Prostate gland (tissue), 2 donors: Measurements from ENCODE around the gene ALKBH2.
"Not testable (repeated sequence)": the region's sequence is repeated elsewhere in the genome, so short reads cannot be mapped to it uniquely, and the experiment has no call there.

Source experiments
- POLR2A ChIP-seq: fragments of 450-650 bp; IDR thresholded peaks from one replicate; pipeline ENCODE4 v1.6.1; 2016; ENCODE audit warnings: antibody characterized with exemption, mild to moderate bottlenecking
- TF ChIP-seq, protein P1 (sequence below), 4 experiments: fragments of 200-600 bp in 2 of 4; fragments of 450-650 bp in 2 of 4; sonication (generic) in 2 of 4; IDR thresholded peaks; 1 replicate in 3 of 4; 2 replicates in 1 of 4; pipeline ENCODE4 v1.5.1; 2016 to 2019; ENCODE audit warnings: antibody characterized with exemption in 4 of 4, mild to moderate bottlenecking in 2 of 4, moderate library complexity in 2 of 4

DNA sequence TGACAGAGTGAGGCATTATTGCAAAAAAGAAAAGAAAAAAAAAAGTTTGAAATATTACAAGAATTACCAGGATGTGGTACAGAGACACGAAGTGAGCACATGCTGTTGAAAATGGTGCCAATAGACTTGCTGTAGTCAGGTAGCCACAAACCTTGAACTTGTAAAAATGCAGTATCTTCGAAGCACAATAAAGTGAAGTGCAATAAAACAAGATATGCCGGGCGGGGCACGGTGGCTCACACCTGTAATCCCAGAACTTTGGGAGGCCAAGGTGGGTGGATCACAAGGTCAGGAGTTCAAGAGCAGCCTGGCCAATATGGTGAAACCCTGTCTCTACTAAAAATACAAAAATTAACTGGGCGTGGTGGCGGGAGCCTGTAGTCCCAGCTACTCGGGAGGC lies 43.5 kb downstream of the ALKBH2 start:
- TF ChIP-seq, protein P1, sequence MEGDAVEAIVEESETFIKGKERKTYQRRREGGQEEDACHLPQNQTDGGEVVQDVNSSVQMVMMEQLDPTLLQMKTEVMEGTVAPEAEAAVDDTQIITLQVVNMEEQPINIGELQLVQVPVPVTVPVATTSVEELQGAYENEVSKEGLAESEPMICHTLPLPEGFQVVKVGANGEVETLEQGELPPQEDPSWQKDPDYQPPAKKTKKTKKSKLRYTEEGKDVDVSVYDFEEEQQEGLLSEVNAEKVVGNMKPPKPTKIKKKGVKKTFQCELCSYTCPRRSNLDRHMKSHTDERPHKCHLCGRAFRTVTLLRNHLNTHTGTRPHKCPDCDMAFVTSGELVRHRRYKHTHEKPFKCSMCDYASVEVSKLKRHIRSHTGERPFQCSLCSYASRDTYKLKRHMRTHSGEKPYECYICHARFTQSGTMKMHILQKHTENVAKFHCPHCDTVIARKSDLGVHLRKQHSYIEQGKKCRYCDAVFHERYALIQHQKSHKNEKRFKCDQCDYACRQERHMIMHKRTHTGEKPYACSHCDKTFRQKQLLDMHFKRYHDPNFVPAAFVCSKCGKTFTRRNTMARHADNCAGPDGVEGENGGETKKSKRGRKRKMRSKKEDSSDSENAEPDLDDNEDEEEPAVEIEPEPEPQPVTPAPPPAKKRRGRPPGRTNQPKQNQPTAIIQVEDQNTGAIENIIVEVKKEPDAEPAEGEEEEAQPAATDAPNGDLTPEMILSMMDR (IDR thresholded peaks at IDR 0.05) = not testable (repeated sequence)
- not testable (repeated sequence) for TF ChIP-seq POLR2A
